Osteocyte (in vitro differentiated cells): ENCODE measurements around the gene KCNK13. TPM values are rescaled to one million over a fixed set of nuclear protein-coding genes. Genes with fewer than 3 reads are reported as not detected.
A peak's percentile ranks its signal among the peaks of the same experiment; 100 is the strongest.
"Not testable (repeated sequence)": the region's sequence is repeated elsewhere in the genome, so short reads cannot be mapped to it uniquely, and the experiment has no call there.

Experiments used
- DNase-seq: peaks from one replicate; pipeline ENCODE4 v3.0.0; 2021; ENCODE audit warnings: mixed read lengths; ENCODE audit not compliant: unreplicated experiment; ENCODE audit errors: extremely low spot score
- H3K27ac Mint-ChIP-seq: one replicate; pipeline ENCODE4 v1.8.0; 2021; ENCODE audit warnings: mild to moderate bottlenecking, mixed read lengths; ENCODE audit not compliant: unreplicated experiment
- H3K27me3 Mint-ChIP-seq: one replicate; pipeline ENCODE4 v1.8.0; 2021; ENCODE audit warnings: mixed read lengths; ENCODE audit not compliant: unreplicated experiment
- H3K36me3 Mint-ChIP-seq: one replicate; pipeline ENCODE4 v1.8.0; 2021; ENCODE audit warnings: mixed read lengths; ENCODE audit not compliant: unreplicated experiment
- H3K4me1 Mint-ChIP-seq: one replicate; pipeline ENCODE4 v1.8.0; 2021; ENCODE audit warnings: mixed read lengths; ENCODE audit not compliant: unreplicated experiment
- H3K4me3 Mint-ChIP-seq: one replicate; pipeline ENCODE4 v1.8.0; 2021; ENCODE audit warnings: mild to moderate bottlenecking, moderate library complexity, mixed read lengths; ENCODE audit not compliant: unreplicated experiment
- H3K9me3 Mint-ChIP-seq: one replicate; pipeline ENCODE4 v1.8.0; 2021; ENCODE audit warnings: mixed read lengths; ENCODE audit not compliant: unreplicated experiment
- total RNA-seq: library from RNA; stranded (reverse); gene quantifications from 2 replicates; pipeline ENCODE4 v1.2.1, GENCODE V29; 2021
- TF ChIP-seq, protein P1 (sequence below): fragments of 200-600 bp; sonication (generic); IDR thresholded peaks from 2 replicates; pipeline ENCODE4 v1.5.0; 2021; ENCODE audit warnings: antibody characterized with exemption, mild to moderate bottlenecking, moderate library complexity

The KCNK13 gene
- total RNA-seq, 1 donor from 2014 or later, result not detected

DNA sequence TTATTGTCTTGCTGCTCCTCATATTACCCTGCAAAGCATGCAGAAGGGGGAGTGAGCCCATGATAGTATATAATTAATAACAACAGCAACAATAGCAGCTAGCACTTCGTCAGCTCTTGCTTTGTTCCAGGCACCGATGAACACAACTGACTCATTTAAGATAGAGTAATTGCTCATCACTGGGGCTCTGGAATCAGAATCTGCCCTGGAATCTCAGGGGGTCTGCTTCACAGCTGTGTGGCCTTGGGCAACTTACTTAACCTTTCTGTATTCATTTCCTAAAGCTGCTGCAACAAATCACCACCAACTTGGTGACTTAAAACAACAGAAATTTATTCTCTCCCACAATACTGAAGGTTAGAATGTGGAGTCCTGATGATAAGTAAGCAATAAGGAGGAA is 139.6 kb downstream of the KCNK13 start:
- Mint-ChIP-seq H3K27me3 (no peaks in the 10 kb centered on the region), H3K27ac (no peak overlapping the region), H3K9me3 (no peaks in the 10 kb centered on the region), H3K4me1 (no peaks in the 10 kb centered on the region), H3K4me3 (no peak overlapping the region), H3K36me3 (no peaks in the 10 kb centered on the region)
- DNase-seq, result no peak
- TF ChIP-seq, protein P1, sequence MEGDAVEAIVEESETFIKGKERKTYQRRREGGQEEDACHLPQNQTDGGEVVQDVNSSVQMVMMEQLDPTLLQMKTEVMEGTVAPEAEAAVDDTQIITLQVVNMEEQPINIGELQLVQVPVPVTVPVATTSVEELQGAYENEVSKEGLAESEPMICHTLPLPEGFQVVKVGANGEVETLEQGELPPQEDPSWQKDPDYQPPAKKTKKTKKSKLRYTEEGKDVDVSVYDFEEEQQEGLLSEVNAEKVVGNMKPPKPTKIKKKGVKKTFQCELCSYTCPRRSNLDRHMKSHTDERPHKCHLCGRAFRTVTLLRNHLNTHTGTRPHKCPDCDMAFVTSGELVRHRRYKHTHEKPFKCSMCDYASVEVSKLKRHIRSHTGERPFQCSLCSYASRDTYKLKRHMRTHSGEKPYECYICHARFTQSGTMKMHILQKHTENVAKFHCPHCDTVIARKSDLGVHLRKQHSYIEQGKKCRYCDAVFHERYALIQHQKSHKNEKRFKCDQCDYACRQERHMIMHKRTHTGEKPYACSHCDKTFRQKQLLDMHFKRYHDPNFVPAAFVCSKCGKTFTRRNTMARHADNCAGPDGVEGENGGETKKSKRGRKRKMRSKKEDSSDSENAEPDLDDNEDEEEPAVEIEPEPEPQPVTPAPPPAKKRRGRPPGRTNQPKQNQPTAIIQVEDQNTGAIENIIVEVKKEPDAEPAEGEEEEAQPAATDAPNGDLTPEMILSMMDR, result no peak

DNA sequence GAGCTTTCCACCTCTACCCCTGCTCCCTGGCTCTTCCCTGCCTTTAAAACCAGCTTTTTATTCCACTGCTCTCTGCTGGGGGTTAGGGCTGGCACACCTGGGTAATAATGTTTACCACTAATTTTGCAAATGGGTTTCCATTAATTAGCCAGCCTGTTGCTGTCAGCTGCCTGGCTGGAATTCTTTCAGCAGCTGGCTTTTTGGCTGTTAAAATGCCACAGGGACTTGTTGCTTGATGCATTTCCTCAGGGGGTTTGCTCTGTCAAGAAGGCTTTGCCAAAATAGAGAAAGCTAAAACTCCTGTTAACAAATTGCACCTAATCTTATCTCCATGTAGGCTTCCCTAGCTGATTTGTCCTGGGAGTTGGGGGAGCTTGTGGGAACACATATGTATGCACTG is 142.7 kb downstream of the KCNK13 start:
- Mint-ChIP-seq H3K4me1 (no peaks in the 10 kb centered on the region), H3K9me3 (no peaks in the 10 kb centered on the region), H3K4me3 (no peak overlapping the region), H3K27ac (no peak overlapping the region), H3K27me3 (no peaks in the 10 kb centered on the region), H3K36me3 (no peaks in the 10 kb centered on the region)
- no peak for DNase-seq
- TF ChIP-seq, protein P1, result no peak

DNA sequence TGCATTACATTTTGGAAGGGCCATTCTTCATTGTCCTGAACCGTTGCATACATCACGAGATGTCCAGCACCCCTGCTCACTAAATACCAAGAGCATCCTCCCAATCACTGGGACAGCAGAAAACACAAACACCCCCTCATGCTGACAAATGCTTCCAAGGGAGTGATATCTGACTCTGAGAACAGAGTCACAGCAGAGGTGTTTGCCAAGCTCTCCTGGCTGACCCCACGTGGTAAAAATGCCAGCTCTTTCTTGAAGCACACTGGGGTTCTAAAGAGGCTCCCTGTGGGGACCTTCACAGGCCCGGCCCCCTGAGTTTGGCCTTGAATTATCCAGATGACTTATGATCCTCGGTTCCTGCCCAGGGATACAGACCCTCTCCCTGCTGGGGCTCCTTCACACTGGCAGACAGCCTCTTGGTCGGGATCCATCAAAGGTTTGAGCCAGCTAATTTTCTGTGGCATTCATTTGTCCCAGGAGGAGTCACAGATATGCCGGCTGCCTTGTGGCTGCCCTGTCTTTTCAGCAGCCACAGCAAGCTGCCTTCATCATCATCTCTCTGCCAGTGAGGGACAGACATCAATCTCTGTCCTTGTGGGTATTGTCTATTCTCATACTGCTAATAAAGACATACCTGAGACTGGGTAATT is 151.4 kb downstream of the KCNK13 start:
- TF ChIP-seq, protein P1, result no peak
- DNase-seq, result no peak
- no peaks in the 10 kb centered on the region for H3K27me3 Mint-ChIP-seq
- no peaks in the 10 kb centered on the region for H3K9me3 Mint-ChIP-seq
- H3K36me3 Mint-ChIP-seq, result no peaks in the 10 kb centered on the region
- H3K27ac Mint-ChIP-seq, result no peak overlapping the region
- no peak overlapping the region for H3K4me3 Mint-ChIP-seq
- H3K4me1 Mint-ChIP-seq, result no peaks in the 10 kb centered on the region

DNA sequence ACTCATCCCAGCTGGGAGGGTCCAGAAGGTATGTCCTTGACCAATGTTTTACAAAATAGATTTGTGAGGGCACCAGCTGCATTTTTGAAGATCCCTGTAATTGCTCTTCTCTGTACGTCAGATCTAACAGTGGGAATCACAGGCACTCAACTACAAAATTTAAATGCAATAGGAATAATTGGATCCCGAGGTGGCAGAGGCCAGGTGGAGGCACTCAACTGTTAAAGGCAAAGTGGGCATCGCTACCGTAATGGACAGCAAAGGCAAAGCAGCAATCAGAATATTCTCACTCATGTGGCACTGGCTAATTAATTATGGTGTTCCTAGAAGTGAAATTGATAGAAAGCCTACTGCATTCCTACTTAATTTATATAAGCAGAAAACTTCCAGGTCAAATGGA is 166.7 kb downstream of the KCNK13 start:
- H3K4me1 Mint-ChIP-seq, result no peaks in the 10 kb centered on the region
- TF ChIP-seq, protein P1, result no peak
- H3K9me3 Mint-ChIP-seq, result peaks cover 2% of the 10 kb centered on the region
- DNase-seq, result peak; percentile 62
- H3K4me3 Mint-ChIP-seq, result no peak overlapping the region
- no peaks in the 10 kb centered on the region for H3K36me3 Mint-ChIP-seq
- peaks cover 15% of the 10 kb centered on the region for H3K27me3 Mint-ChIP-seq
- no peak overlapping the region for H3K27ac Mint-ChIP-seq

DNA sequence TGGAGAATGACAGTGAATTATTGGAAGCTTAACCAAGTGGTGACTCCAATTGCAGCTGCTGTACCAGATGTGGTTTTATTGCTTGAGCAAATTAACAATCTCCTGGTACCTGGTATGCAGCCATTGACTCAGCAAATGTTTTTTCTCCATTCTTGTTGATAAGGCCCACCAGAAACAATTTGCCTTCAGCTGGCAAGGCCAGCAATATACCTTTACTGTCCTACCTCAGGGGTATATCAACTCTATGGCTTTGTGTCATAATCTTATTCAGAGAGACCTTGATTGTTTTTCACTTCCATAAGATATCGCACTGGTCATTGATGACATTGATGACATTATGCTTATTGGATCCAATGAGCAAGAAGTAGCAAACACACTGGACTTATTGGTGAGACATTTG is 168.1 kb downstream of the KCNK13 start:
- not testable (repeated sequence) for H3K9me3 Mint-ChIP-seq, H3K27ac Mint-ChIP-seq, H3K4me3 Mint-ChIP-seq, H3K4me1 Mint-ChIP-seq, DNase-seq, H3K36me3 Mint-ChIP-seq
- peaks cover 18% of the 10 kb centered on the region for H3K27me3 Mint-ChIP-seq

Other genes with a start within 250 kb of the KCNK13 start
- gene EFCAB11, start 107.3 kb upstream of the KCNK13 start, total RNA-seq, result 5.2 and 8.7 TPM in 2 replicates
- gene TDP1, start 106.1 kb upstream of the KCNK13 start, total RNA-seq, result 17.9 and 18.6 TPM in 2 replicates
- gene PSMC1, start 194.6 kb downstream of the KCNK13 start, total RNA-seq, result 92.5 and 104 TPM in 2 replicates